Retinal pigment epithelial cell (primary cell): ENCODE measurements around the gene BMI1.
"Not testable (repeated sequence)": the region's sequence is repeated elsewhere in the genome, so short reads cannot be mapped to it uniquely, and the experiment has no call there.

Experiments
- DNase-seq: peaks from one replicate; pipeline ENCODE4 v3.0.0-alpha.2; 2010; ENCODE audit warnings: low read depth
- H3K4me3 ChIP-seq: 2 replicates; pipeline ENCODE4 v1.5.1; 2011; ENCODE audit warnings: mild to moderate bottlenecking, low read length, control low read depth, moderate library complexity
- CTCF ChIP-seq: conservative IDR thresholded peaks from 2 replicates; pipeline ENCODE4 v1.5.1; 2011; ENCODE audit warnings: low read depth, low read length, control low read depth, inconsistent platforms

The BMI1 gene

GRCh38 chr10:22301193-22301592 is 19.7 kb upstream of the BMI1 start:
- no peak for TF ChIP-seq CTCF
- no peak for DNase-seq
- H3K4me3 ChIP-seq = no peak overlapping the region

GRCh38 chr10:22303461-22303860 is 17.4 kb upstream of the BMI1 start:
- no peak for DNase-seq
- TF ChIP-seq CTCF = no peak
- H3K4me3 ChIP-seq = no peak overlapping the region

GRCh38 chr10:22305721-22306120 is 15.2 kb upstream of the BMI1 start:
- TF ChIP-seq CTCF = no peak
- no peak overlapping the region for H3K4me3 ChIP-seq
- DNase-seq = no peak

- no peak for DNase-seq
- TF ChIP-seq CTCF = no peak
- no peak overlapping the region for H3K4me3 ChIP-seq
Measured at GRCh38 chr10:22308390-22308789, 12.5 kb upstream of the BMI1 start.

- DNase-seq = no peak
- no peak for TF ChIP-seq CTCF
Measured at GRCh38 chr10:22309180-22310000, 11.5 kb upstream of the BMI1 start.

GRCh38 chr10:22310012-22310411 is 10.9 kb upstream of the BMI1 start:
- DNase-seq, H3K4me3 ChIP-seq: not testable (repeated sequence)

More at GRCh38 chr10:22309180-22310000, 11.5 kb upstream of the BMI1 start:
- H3K4me3 ChIP-seq = no peak overlapping the region

- H3K4me3 ChIP-seq = no peak overlapping the region
- no peak for TF ChIP-seq CTCF
- DNase-seq = no peak
Measured at GRCh38 chr10:22310928-22311327, 10.0 kb upstream of the BMI1 start.

GRCh38 chr10:22314852-22315251 is 6.0 kb upstream of the BMI1 start:
- H3K4me3 ChIP-seq = no peak overlapping the region
- no peak for TF ChIP-seq CTCF
- DNase-seq = no peak
